Glutamatergic neuron (in vitro differentiated cells): ENCODE results near the gene FGGY. TPM values are rescaled to one million over a fixed set of nuclear protein-coding genes. Genes with fewer than 3 reads are reported as not detected.

Experiments used
- DNase-seq: peaks from one replicate; pipeline ENCODE4 v3.0.0; 2022
- H3K27ac Mint-ChIP-seq: one replicate; pipeline ENCODE4 v1.8.0; 2020; ENCODE audit warnings: mild to moderate bottlenecking, mixed read lengths, inconsistent platforms; ENCODE audit not compliant: unreplicated experiment
- H3K27me3 Mint-ChIP-seq: one replicate; pipeline ENCODE4 v1.8.0; 2020; ENCODE audit warnings: mild to moderate bottlenecking, moderate library complexity, mixed read lengths, inconsistent platforms; ENCODE audit not compliant: unreplicated experiment
- H3K36me3 Mint-ChIP-seq: one replicate; pipeline ENCODE4 v1.8.0; 2020; ENCODE audit warnings: mild to moderate bottlenecking, mixed read lengths, inconsistent platforms; ENCODE audit not compliant: unreplicated experiment
- H3K4me1 Mint-ChIP-seq: one replicate; pipeline ENCODE4 v1.8.0; 2020; ENCODE audit warnings: mild to moderate bottlenecking, low read depth, mixed read lengths, inconsistent platforms; ENCODE audit not compliant: unreplicated experiment
- H3K4me3 Mint-ChIP-seq: one replicate; pipeline ENCODE4 v1.8.0; 2020; ENCODE audit warnings: mild to moderate bottlenecking, mixed read lengths, inconsistent platforms; ENCODE audit not compliant: unreplicated experiment
- H3K9me3 Mint-ChIP-seq: one replicate; pipeline ENCODE4 v1.8.0; 2020; ENCODE audit warnings: mild to moderate bottlenecking, moderate library complexity, mixed read lengths, inconsistent platforms; ENCODE audit not compliant: unreplicated experiment
- CTCF ChIP-seq: fragments of 200-600 bp; sonication (generic); IDR thresholded peaks from one replicate; pipeline ENCODE4 v1.5.0; 2021; ENCODE audit not compliant: partially characterized antibody, unreplicated experiment
- total RNA-seq: library from RNA; stranded (reverse); fragmentation: NEBNext Ultra II Directional; extraction: Animal tissue kit (Norgen Biotek cat#: 25700); gene quantifications from one replicate; pipeline ENCODE4 v1.2.1, GENCODE V29; 2021; ENCODE audit not compliant: unreplicated experiment

FGGY gene
- total RNA-seq, 1 donor from 2014 or later = 11.6 TPM

- Mint-ChIP-seq H3K4me1 (no peaks in the 10 kb centered on the region), H3K4me3 (no peak overlapping the region), H3K9me3 (no peaks in the 10 kb centered on the region), H3K27me3 (peaks cover 1% of the 10 kb centered on the region), H3K36me3 (no peaks in the 10 kb centered on the region), H3K27ac (no peak overlapping the region)
- TF ChIP-seq CTCF = no peak
- no peak for DNase-seq
These were observed 298.9 kb downstream of the FGGY start for GRCh38 chr1:59595774-59596173.

- no peak overlapping the region for H3K4me3 Mint-ChIP-seq
- no peak overlapping the region for H3K27ac Mint-ChIP-seq
- TF ChIP-seq CTCF = no peak
- H3K27me3 Mint-ChIP-seq = peaks cover 1% of the 10 kb centered on the region
- no peaks in the 10 kb centered on the region for H3K36me3 Mint-ChIP-seq
- H3K9me3 Mint-ChIP-seq = no peaks in the 10 kb centered on the region
- DNase-seq = no peak
- no peaks in the 10 kb centered on the region for H3K4me1 Mint-ChIP-seq
These were observed 299.5 kb downstream of the FGGY start for GRCh38 chr1:59596432-59596831.

DNA sequence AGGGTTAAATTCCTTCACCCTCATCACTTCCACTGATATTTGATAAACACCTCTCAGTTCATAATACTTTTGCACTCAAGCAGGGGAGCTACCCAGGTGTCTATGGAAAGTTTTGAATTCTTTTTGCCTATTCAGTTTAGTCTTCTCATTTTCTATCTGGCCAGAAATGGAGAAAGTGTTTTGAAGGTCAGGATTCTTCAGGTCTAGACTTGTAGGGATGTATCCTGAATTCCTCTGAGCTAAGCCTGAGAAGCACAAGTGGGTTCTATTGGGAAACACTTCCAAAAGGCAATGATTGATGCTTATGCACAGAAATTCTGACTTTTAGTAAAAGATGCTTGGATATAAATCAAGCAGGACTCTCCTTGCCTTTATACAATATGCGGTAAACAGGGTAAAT lies 300.1 kb downstream of the FGGY start:
- H3K27me3 Mint-ChIP-seq = peaks cover under 1% of the 10 kb centered on the region
- H3K4me1 Mint-ChIP-seq = no peaks in the 10 kb centered on the region
- no peak for DNase-seq
- no peaks in the 10 kb centered on the region for H3K36me3 Mint-ChIP-seq
- no peak overlapping the region for H3K27ac Mint-ChIP-seq
- H3K9me3 Mint-ChIP-seq = no peaks in the 10 kb centered on the region
- no peak for TF ChIP-seq CTCF
- no peak overlapping the region for H3K4me3 Mint-ChIP-seq

DNA sequence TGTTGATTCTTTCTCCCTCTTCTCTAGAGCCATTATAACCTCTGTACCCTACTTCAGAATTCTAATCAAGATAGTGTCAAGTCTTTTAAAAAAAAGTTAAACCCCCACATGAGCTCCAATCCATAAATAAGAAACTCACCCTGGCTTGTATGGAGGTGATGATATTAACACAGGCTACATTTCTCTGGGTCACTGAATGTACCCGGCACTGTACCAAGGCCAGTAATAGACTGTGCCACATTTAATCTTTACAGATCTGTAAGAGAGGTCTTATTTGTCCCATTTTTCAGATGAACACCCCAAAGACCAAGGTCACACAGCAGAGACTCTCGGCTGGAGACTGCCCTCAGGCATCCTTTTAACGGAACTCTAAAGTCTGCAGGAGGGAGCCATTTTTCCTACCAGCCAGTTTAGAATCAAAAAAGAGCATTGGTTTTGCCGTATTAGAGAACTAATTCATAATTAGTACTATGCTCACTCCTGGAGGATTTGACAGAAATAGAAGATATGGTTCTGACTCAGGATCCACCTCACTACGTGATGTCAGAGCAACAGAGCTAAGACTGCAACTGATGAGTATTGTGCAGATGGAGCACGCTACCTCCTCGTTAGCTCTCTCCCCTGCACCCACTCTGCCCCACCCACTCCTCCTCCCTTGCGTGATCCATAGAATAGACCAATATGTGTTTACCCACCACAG lies 300.7 kb downstream of the FGGY start:
- no peak for TF ChIP-seq CTCF
- H3K27ac Mint-ChIP-seq = no peak overlapping the region
- no peaks in the 10 kb centered on the region for H3K4me1 Mint-ChIP-seq
- no peaks in the 10 kb centered on the region for H3K9me3 Mint-ChIP-seq
- no peaks in the 10 kb centered on the region for H3K27me3 Mint-ChIP-seq
- DNase-seq = no peak
- H3K4me3 Mint-ChIP-seq = no peak overlapping the region
- H3K36me3 Mint-ChIP-seq = no peaks in the 10 kb centered on the region

DNA sequence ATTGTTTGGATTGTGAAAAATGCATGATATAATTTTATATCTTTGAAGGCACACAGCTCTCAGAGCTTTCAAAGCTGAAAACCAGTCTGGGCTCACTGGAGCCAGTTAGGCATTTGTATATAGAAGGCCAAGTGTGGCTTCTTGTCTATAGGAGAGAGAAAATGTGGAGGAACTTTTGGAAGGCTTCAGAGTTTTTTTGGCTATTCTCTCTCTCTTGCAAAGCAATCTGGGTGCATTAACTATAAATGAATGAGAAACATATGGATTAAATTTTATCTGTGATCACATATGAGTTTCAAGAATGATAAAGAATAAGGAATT lies 301.2 kb downstream of the FGGY start:
- H3K27ac Mint-ChIP-seq = no peak overlapping the region
- H3K4me1 Mint-ChIP-seq = no peaks in the 10 kb centered on the region
- DNase-seq = no peak
- no peaks in the 10 kb centered on the region for H3K36me3 Mint-ChIP-seq
- TF ChIP-seq CTCF = no peak
- no peak overlapping the region for H3K4me3 Mint-ChIP-seq
- H3K9me3 Mint-ChIP-seq = no peaks in the 10 kb centered on the region
- no peaks in the 10 kb centered on the region for H3K27me3 Mint-ChIP-seq
